HG03342 (cell line): ENCODE data around the gene NMNAT2.
"Not testable (repeated sequence)": the region's sequence is repeated elsewhere in the genome, so short reads cannot be mapped to it uniquely, and the experiment has no call there.

Experiments used
- ATAC-seq: cut with Tn5 transposase; IDR thresholded peaks from one replicate; pipeline ENCODE4 v1.9.1; 2021; ENCODE audit warnings: mild to moderate bottlenecking, moderate library complexity; ENCODE audit not compliant: unreplicated experiment

Gene NMNAT2

GRCh38 chr1:183291216-183291762, 126.9 kb downstream of the NMNAT2 start:
- ATAC-seq, result no peak

- no peak for ATAC-seq
Observed at GRCh38 chr1:183290628-183291027, 127.6 kb downstream of the NMNAT2 start.

- ATAC-seq, result no peak
Observed at GRCh38 chr1:183289051-183289496, 129.1 kb downstream of the NMNAT2 start.

GRCh38 chr1:183288583-183288982, 129.6 kb downstream of the NMNAT2 start:
- no peak for ATAC-seq

GRCh38 chr1:183287191-183287675, 130.9 kb downstream of the NMNAT2 start:
- ATAC-seq, result no peak

- no peak for ATAC-seq
Observed at GRCh38 chr1:183285746-183286145, 132.4 kb downstream of the NMNAT2 start.

- no peak for ATAC-seq
Observed at GRCh38 chr1:183285256-183285655, 132.9 kb downstream of the NMNAT2 start.

- ATAC-seq, result no peak
Observed at GRCh38 chr1:183284086-183284485, 134.1 kb downstream of the NMNAT2 start.

GRCh38 chr1:183283286-183283685, 134.9 kb downstream of the NMNAT2 start:
- no peak for ATAC-seq

GRCh38 chr1:183282101-183282855, 135.9 kb downstream of the NMNAT2 start:
- ATAC-seq, result no peak

- ATAC-seq, result peak; percentile 78
Observed at GRCh38 chr1:183281553-183282091, 136.6 kb downstream of the NMNAT2 start.

- no peak for ATAC-seq
Observed at GRCh38 chr1:183281039-183281438, 137.1 kb downstream of the NMNAT2 start.

- no peak for ATAC-seq
Observed at GRCh38 chr1:183279835-183280234, 138.3 kb downstream of the NMNAT2 start.

- no peak for ATAC-seq
Observed at GRCh38 chr1:183278739-183279591, 139.2 kb downstream of the NMNAT2 start.

- no peak for ATAC-seq
Observed at GRCh38 chr1:183277821-183278738, 140.1 kb downstream of the NMNAT2 start.

GRCh38 chr1:183276386-183277080, 141.6 kb downstream of the NMNAT2 start:
- ATAC-seq, result no peak

GRCh38 chr1:183275322-183275721, 142.9 kb downstream of the NMNAT2 start:
- ATAC-seq, result no peak

- ATAC-seq, result no peak
Observed at GRCh38 chr1:183274836-183275235, 143.3 kb downstream of the NMNAT2 start.

GRCh38 chr1:183273984-183274383, 144.2 kb downstream of the NMNAT2 start:
- ATAC-seq, result not testable (repeated sequence)

GRCh38 chr1:183273300-183273699, 144.9 kb downstream of the NMNAT2 start:
- no peak for ATAC-seq
